ENCODE results near the gene PRKCA.

PRKCA gene

DNA sequence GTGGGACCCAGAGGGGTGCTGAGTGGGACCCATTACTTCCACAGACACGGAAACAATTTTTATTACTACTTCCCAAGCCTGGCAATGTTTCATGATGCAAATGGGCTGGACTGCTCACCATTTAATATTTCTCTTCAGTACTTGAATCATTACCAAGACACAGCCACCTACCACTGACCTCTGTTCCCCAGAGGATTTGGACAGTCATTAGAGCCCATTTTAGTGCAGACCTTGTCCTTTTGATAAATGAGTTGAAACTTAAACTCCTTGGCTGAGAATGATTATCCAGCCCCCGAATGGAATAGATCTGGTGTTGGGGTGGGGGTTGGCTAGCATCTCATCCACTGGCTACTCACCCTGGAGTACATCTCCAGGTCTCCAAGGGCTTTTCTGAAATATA, 39.6 kb upstream of the PRKCA start:
- Histone ChIP-seq H3K27me3 (no peaks in the 10 kb centered on the region), H3K4me3 (no peak overlapping the region), H3K36me3 (no peaks in the 10 kb centered on the region), H3K9me3 (no peaks in the 10 kb centered on the region), H3K4me1 (no peaks in the 10 kb centered on the region), H3K27ac (no peak overlapping the region)
- intact Hi-C loops (cut with DNase I; ENCODE audit: low total_unique reads) = no loop called here
- TF ChIP-seq, protein P1, sequence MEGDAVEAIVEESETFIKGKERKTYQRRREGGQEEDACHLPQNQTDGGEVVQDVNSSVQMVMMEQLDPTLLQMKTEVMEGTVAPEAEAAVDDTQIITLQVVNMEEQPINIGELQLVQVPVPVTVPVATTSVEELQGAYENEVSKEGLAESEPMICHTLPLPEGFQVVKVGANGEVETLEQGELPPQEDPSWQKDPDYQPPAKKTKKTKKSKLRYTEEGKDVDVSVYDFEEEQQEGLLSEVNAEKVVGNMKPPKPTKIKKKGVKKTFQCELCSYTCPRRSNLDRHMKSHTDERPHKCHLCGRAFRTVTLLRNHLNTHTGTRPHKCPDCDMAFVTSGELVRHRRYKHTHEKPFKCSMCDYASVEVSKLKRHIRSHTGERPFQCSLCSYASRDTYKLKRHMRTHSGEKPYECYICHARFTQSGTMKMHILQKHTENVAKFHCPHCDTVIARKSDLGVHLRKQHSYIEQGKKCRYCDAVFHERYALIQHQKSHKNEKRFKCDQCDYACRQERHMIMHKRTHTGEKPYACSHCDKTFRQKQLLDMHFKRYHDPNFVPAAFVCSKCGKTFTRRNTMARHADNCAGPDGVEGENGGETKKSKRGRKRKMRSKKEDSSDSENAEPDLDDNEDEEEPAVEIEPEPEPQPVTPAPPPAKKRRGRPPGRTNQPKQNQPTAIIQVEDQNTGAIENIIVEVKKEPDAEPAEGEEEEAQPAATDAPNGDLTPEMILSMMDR (IDR thresholded peaks at IDR 0.05) = no peak
- DNase-seq = no peak

DNA sequence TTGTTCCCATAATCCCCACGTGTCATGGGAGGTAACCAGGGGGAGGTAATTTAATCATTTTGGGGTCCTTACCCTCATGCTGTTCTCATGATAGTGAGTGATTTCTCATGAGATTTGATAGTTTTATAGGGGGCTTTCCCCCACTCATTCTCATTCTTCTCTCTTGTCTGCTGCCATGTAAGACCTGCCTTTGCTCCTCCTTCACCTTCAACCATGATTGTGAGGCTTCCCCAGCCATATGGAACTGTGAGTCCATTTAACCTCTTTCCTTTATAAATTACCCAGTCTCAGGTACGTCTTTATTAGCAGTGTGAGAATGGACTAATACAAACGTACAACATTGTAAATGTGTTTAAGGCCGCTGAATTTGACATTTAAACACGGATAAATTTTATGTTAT, 37.7 kb upstream of the PRKCA start:
- Histone ChIP-seq H3K27me3 (no peaks in the 10 kb centered on the region), H3K9me3 (no peaks in the 10 kb centered on the region), H3K4me3 (no peak overlapping the region), H3K27ac (no peak overlapping the region), H3K36me3 (no peaks in the 10 kb centered on the region), H3K4me1 (peaks cover 0 to 8% (median 0%) of the 10 kb centered on the region in 4 donors)
- intact Hi-C loops (cut with DNase I; ENCODE audit: low total_unique reads) = no loop called here
- DNase-seq = no peak
- TF ChIP-seq, protein P1 (IDR thresholded peaks at IDR 0.05) = no peak

DNA sequence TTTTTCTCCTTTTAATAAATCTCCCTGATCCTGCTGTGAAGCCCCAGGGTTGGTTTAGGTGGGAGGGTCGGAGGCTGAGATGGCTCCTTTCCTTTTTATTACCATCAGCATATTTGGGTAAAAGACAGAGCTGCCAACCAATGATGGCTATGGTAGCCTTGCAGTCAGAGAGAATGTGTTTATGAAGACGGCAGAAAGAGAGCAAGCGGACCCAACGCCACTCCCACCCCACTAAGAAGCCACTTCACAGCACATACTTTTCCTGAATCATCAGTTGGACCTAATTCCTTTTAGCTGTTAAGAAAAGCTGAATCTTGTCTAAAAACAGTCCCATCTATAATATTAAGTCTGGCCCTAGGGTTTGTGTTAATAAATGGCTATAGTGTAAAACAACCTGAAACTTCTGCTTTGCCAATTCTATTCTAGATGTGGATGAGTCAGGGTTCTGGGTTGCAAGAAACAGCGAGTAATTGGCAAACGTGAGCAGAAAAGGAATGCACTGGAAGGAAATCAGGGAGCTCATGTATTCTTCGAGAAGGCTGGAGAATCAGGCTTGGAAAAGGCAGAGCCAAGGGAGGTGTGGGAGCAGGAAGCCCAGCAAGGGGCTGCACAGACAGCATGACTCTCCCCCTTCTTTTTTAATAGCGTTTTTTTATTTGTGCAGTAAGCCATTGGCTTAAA, 34.0 kb upstream of the PRKCA start:
- no peak for DNase-seq
- no peak overlapping the region for H3K27ac ChIP-seq
- no peak overlapping the region for H3K4me3 ChIP-seq
- no peaks in the 10 kb centered on the region for H3K27me3 ChIP-seq
- peaks cover 0 to 3% (median 0%) of the 10 kb centered on the region in 3 donors for H3K9me3 ChIP-seq
- TF ChIP-seq, protein P1 (IDR thresholded peaks at IDR 0.05) = no peak
- intact Hi-C loops (cut with DNase I; ENCODE audit: low total_unique reads) = no loop called here
- H3K36me3 ChIP-seq = no peaks in the 10 kb centered on the region
- H3K4me1 ChIP-seq = peaks cover 0 to 19% (median 5%) of the 10 kb centered on the region in 4 donors

DNA sequence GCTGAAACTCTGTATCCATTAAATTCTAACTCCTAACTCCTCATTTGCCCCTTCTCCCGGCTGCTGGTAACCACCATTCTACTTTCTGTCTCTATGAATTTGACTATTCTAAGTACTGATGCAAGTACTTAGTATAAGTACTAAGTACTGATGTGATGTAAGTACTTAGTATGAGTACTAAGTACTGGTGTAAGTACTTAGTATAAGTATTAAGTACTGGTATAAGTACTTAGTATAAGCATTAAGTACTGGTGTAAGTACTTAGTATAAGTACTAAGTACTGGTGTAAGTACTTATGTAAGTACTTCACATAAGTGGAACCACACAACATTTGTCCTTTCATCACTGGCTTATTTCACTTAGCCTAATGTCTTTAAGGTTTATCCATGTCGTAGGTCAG, 32.3 kb upstream of the PRKCA start:
- Histone ChIP-seq H3K27me3 (no peaks in the 10 kb centered on the region), H3K4me3 (no peak overlapping the region), H3K27ac (no peak overlapping the region), H3K4me1 (peaks cover 0 to 25% (median 9%) of the 10 kb centered on the region in 4 donors), H3K9me3 (peaks cover 0 to 3% (median 0%) of the 10 kb centered on the region in 3 donors), H3K36me3 (no peaks in the 10 kb centered on the region)
- intact Hi-C loops (cut with DNase I; ENCODE audit: low total_unique reads) = no loop called here
- TF ChIP-seq, protein P1 (IDR thresholded peaks at IDR 0.05) = no peak
- no peak for DNase-seq

DNA sequence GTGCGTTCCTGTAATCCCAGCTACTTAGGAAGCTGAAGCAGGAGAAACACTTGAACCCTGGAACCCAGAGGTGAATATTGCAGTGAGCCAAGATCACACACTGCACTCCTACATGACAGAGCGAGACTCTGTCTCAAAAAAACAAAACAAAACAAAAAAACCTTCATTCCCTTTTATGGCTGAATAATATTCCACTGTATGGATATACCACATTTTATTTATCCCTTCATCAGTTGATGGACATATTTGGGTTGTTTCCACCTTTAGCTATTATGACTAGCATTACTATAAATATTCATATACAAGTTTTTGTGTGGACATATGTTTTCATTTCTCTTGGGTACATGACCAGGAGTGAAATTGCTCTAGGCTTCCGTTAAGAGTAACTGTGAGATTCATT, 30.9 kb upstream of the PRKCA start:
- Histone ChIP-seq H3K36me3 (no peaks in the 10 kb centered on the region), H3K4me1 (peaks cover 0 to 34% (median 14%) of the 10 kb centered on the region in 4 donors), H3K27ac (no peak overlapping the region), H3K4me3 (no peak overlapping the region), H3K27me3 (no peaks in the 10 kb centered on the region), H3K9me3 (peaks cover 0 to 3% (median 0%) of the 10 kb centered on the region in 3 donors)
- intact Hi-C loops (cut with DNase I; ENCODE audit: low total_unique reads) = no loop called here
- TF ChIP-seq, protein P1 (IDR thresholded peaks at IDR 0.05) = no peak
- no peak for DNase-seq

All from tibial artery (tissue), 4 donors.